ENCODE results near the gene PRKG2. TPM values are rescaled to one million over a fixed set of nuclear protein-coding genes. Genes with fewer than 3 reads are reported as not detected.

PRKG2 gene
- total RNA-seq, 1 experiment from 2014 or later: 0.59 TPM

- H3K27me3 ChIP-seq (ENCODE audit: control insufficient read depth, insufficient read depth, low read length): no peaks in the 10 kb centered on the region
- no peak overlapping the region for H3K4me3 ChIP-seq (ENCODE audit: low read depth in 2 of 2, low read length in 2 of 2)
- H3K27ac ChIP-seq (ENCODE audit: low read length): no peak overlapping the region
- no peaks in the 10 kb centered on the region for H3K9me3 ChIP-seq (ENCODE audit: control insufficient read depth, insufficient read depth, low read depth, low read length)
- BruUV-seq (replicated peaks): no TSS peak
- ChIA-PET POLR2A (no interaction called here), CTCF (no interaction called here)
- no peak for TF ChIP-seq TCF7L2 (IDR thresholded peaks at IDR 0.05; ENCODE audit: low read depth, low read length)
- TF ChIP-seq, protein P1, sequence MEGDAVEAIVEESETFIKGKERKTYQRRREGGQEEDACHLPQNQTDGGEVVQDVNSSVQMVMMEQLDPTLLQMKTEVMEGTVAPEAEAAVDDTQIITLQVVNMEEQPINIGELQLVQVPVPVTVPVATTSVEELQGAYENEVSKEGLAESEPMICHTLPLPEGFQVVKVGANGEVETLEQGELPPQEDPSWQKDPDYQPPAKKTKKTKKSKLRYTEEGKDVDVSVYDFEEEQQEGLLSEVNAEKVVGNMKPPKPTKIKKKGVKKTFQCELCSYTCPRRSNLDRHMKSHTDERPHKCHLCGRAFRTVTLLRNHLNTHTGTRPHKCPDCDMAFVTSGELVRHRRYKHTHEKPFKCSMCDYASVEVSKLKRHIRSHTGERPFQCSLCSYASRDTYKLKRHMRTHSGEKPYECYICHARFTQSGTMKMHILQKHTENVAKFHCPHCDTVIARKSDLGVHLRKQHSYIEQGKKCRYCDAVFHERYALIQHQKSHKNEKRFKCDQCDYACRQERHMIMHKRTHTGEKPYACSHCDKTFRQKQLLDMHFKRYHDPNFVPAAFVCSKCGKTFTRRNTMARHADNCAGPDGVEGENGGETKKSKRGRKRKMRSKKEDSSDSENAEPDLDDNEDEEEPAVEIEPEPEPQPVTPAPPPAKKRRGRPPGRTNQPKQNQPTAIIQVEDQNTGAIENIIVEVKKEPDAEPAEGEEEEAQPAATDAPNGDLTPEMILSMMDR (IDR thresholded peaks at IDR 0.05): no peak
- TF ChIP-seq SIN3A (IDR thresholded peaks at IDR 0.05; ENCODE audit: borderline replicate concordance, insufficient read depth, low read depth, low read length): no peak
- TF ChIP-seq POLR2AphosphoS5 (IDR thresholded peaks at IDR 0.05; ENCODE audit: low read depth, low read length): no peak
- TF ChIP-seq, protein P2, sequence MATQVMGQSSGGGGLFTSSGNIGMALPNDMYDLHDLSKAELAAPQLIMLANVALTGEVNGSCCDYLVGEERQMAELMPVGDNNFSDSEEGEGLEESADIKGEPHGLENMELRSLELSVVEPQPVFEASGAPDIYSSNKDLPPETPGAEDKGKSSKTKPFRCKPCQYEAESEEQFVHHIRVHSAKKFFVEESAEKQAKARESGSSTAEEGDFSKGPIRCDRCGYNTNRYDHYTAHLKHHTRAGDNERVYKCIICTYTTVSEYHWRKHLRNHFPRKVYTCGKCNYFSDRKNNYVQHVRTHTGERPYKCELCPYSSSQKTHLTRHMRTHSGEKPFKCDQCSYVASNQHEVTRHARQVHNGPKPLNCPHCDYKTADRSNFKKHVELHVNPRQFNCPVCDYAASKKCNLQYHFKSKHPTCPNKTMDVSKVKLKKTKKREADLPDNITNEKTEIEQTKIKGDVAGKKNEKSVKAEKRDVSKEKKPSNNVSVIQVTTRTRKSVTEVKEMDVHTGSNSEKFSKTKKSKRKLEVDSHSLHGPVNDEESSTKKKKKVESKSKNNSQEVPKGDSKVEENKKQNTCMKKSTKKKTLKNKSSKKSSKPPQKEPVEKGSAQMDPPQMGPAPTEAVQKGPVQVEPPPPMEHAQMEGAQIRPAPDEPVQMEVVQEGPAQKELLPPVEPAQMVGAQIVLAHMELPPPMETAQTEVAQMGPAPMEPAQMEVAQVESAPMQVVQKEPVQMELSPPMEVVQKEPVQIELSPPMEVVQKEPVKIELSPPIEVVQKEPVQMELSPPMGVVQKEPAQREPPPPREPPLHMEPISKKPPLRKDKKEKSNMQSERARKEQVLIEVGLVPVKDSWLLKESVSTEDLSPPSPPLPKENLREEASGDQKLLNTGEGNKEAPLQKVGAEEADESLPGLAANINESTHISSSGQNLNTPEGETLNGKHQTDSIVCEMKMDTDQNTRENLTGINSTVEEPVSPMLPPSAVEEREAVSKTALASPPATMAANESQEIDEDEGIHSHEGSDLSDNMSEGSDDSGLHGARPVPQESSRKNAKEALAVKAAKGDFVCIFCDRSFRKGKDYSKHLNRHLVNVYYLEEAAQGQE (IDR thresholded peaks at IDR 0.05; ENCODE audit: insufficient read depth in 1 of 2, low read depth in 2 of 2, low read length in 1 of 2): no peak
- DNase-seq (ENCODE audit: low read depth, low spot score): no peak
- ATAC-seq: no peak
- H3K4me1 ChIP-seq (ENCODE audit: control insufficient read depth, insufficient read depth, low read length): no peaks in the 10 kb centered on the region
- H3K36me3 ChIP-seq (ENCODE audit: control insufficient read depth, insufficient read depth, low read length): no peaks in the 10 kb centered on the region
- intact Hi-C loops (cut with micrococcal nuclease; ENCODE audit: unreplicated experiment) (no loop called here), in situ Hi-C loops (cut with HindIII; ENCODE audit: low pct_unique_long_range_greater_than_20kb, low sequenced_read_pairs) (no loop called here)
Measured at GRCh38 chr4:81165861-81166430, 49.1 kb downstream of the PRKG2 start.

- BruUV-seq (replicated peaks): no TSS peak
- ChIA-PET POLR2A (interaction anchor here (0.5 kb wide), 1 partner anchor 36 kb away, joined by 3 read pairs; no protein-coding TSS in a partner anchor), CTCF (no interaction called here)
- no peaks in the 10 kb centered on the region for H3K9me3 ChIP-seq (ENCODE audit: control insufficient read depth, insufficient read depth, low read depth, low read length)
- TF ChIP-seq, protein P1 (IDR thresholded peaks at IDR 0.05): no peak
- TF ChIP-seq TCF7L2 (IDR thresholded peaks at IDR 0.05; ENCODE audit: low read depth, low read length) (no peak), SIN3A (IDR thresholded peaks at IDR 0.05; ENCODE audit: borderline replicate concordance, insufficient read depth, low read depth, low read length) (no peak), POLR2AphosphoS5 (IDR thresholded peaks at IDR 0.05; ENCODE audit: low read depth, low read length) (no peak)
- TF ChIP-seq, protein P2 (IDR thresholded peaks at IDR 0.05; ENCODE audit: insufficient read depth in 1 of 2, low read depth in 2 of 2, low read length in 1 of 2): no peak
- intact Hi-C loops (cut with micrococcal nuclease; ENCODE audit: unreplicated experiment): no loop called here
- no peaks in the 10 kb centered on the region for H3K27me3 ChIP-seq (ENCODE audit: control insufficient read depth, insufficient read depth, low read length)
- no peaks in the 10 kb centered on the region for H3K4me1 ChIP-seq (ENCODE audit: control insufficient read depth, insufficient read depth, low read length)
- peak overlapping the region in 1 of 2 experiments; percentile 3; a peak in 1 of 4 replicates for H3K4me3 ChIP-seq (ENCODE audit: low read depth in 2 of 2, low read length in 2 of 2)
- H3K27ac ChIP-seq (ENCODE audit: low read length): no peak overlapping the region
- no peaks in the 10 kb centered on the region for H3K36me3 ChIP-seq (ENCODE audit: control insufficient read depth, insufficient read depth, low read length)
- DNase-seq (ENCODE audit: low read depth, low spot score) (peak; percentile 90), ATAC-seq (peak; percentile 96)
- in situ Hi-C loops (cut with HindIII; ENCODE audit: low pct_unique_long_range_greater_than_20kb, low sequenced_read_pairs): no loop called here
Measured at GRCh38 chr4:81164623-81165416, 50.2 kb downstream of the PRKG2 start.
